ENCODE measurements around the gene PNN. TPM values are rescaled to one million over a fixed set of nuclear protein-coding genes. Genes with fewer than 3 reads are reported as not detected.

PNN gene
- total RNA-seq, 5 donors from 2014 or later (not counting 1 experiment from before 2014, with no cell fraction given), result 80.2 to 136 (median 94.4) TPM

DNA sequence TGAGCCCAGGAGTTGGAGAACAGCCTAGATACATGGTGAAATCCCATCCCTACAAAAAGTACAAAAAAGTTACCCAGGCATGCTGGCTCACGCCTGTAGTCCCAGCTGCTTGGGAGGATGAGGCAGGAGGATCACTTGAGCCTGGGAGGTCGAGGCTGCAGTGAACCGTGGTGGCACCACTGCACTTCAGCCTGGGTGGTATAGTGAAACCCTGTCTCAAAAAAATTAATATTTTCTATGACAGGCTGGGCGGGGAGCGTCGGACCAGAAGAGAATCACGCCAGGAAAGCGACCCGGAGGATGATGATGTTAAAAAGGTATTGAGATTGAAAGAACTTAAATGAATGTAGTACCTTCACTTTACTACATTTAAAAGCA lies 2.1 kb downstream of the PNN start:
- no peak overlapping the region for H3K27ac ChIP-seq (ENCODE audit: low read length)
- no peaks in the 10 kb centered on the region for H3K9me3 Mint-ChIP-seq
- peaks cover 37 to 43% (median 42%) of the 10 kb centered on the region in 3 donors for H3K4me1 Mint-ChIP-seq
- 82% methylated on average over 2 of the region's 9 CpGs for WGBS (ENCODE audit: insufficient coverage)
- no peak for DNase-seq
- ChIA-PET CTCF (no interaction called here), POLR2A (interaction anchor here in 1 of 2 donors (0.7 kb wide), 1 partner anchor 16 kb away, joined by 3 read pairs; no protein-coding TSS in a partner anchor)
- no peaks in the 10 kb centered on the region for H3K9me3 ChIP-seq
- peaks cover 17 to 56% of the 10 kb centered on the region in 2 donors for H3K36me3 ChIP-seq (ENCODE audit: control insufficient read depth in 2 of 2, extremely low read depth in 1 of 2, insufficient read depth in 1 of 2, low read length in 1 of 2)
- H3K36me3 Mint-ChIP-seq, result peaks cover 29% of the 10 kb centered on the region
- no peaks in the 10 kb centered on the region for H3K27me3 ChIP-seq (replicated peaks in 1 of 2; ENCODE audit: control insufficient read depth in 2 of 2, extremely low read depth in 1 of 2, insufficient read depth in 2 of 2, low read length in 1 of 2)
- no peak overlapping the region for H3K4me3 ChIP-seq (ENCODE audit: control insufficient read depth in 1 of 2, extremely low read depth in 1 of 2, low read length in 1 of 2)
- peak overlapping the region; percentile 31 to 39 for H3K27ac Mint-ChIP-seq
- no peaks in the 10 kb centered on the region for H3K27me3 Mint-ChIP-seq
- ATAC-seq (replicated peaks in 1 of 4), result no peak
- peaks cover 21 to 37% of the 10 kb centered on the region in 2 experiments for H3K4me1 ChIP-seq (ENCODE audit: control insufficient read depth in 1 of 2, extremely low read depth in 1 of 2, insufficient read depth in 2 of 2, low read length in 2 of 2)
- H3K4me3 Mint-ChIP-seq, result peak overlapping the region; percentile 47 to 100 (median 51)

DNA sequence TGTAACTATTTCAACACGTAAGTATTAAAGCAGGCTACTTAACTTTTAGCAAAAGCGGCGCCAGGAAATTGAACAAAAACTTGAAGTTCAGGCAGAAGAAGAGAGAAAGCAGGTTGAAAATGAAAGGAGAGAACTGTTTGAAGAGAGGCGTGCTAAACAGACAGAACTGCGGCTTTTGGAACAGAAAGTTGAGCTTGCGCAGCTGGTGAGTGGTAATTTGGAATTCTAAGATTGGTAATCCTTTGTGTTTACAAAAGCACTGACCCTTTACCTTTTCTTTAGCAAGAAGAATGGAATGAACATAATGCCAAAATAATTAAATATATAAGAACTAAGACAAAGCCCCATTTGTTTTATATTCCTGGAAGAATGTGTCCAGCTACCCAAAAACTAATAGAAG lies 4.0 kb downstream of the PNN start:
- ChIA-PET CTCF (interaction anchor here (0.6 to 0.7 kb wide), 2 partner anchors 55 to 127 kb away, joined by 3 read pairs; no protein-coding TSS in a partner anchor), POLR2A (interaction anchor here (0.6 to 1.4 kb wide), 4 partner anchors 9 to 76 kb away, joined by 3 to 8 read pairs (median 4); partner anchors contain the start of genes TRAPPC6B (in 2 of the 2) and SEC23A (in 1 of the 2))
- H3K36me3 Mint-ChIP-seq, result peaks cover 37% of the 10 kb centered on the region
- peaks cover 24 to 35% of the 10 kb centered on the region in 2 experiments for H3K4me1 ChIP-seq (ENCODE audit: control insufficient read depth in 1 of 2, extremely low read depth in 1 of 2, insufficient read depth in 2 of 2, low read length in 2 of 2)
- no peak overlapping the region for H3K4me3 ChIP-seq (ENCODE audit: control insufficient read depth in 1 of 2, extremely low read depth in 1 of 2, low read length in 1 of 2)
- no peaks in the 10 kb centered on the region for H3K27me3 Mint-ChIP-seq
- H3K4me3 Mint-ChIP-seq, result peak overlapping the region in 1 of 3 donors; percentile 16
- WGBS (ENCODE audit: insufficient coverage), result 100% methylated on average over 2 of the region's 6 CpGs
- no peaks in the 10 kb centered on the region for H3K9me3 ChIP-seq
- no peak for ATAC-seq (replicated peaks in 1 of 4)
- no peaks in the 10 kb centered on the region for H3K9me3 Mint-ChIP-seq
- no peak for DNase-seq
- no peaks in the 10 kb centered on the region for H3K27me3 ChIP-seq (replicated peaks in 1 of 2; ENCODE audit: control insufficient read depth in 2 of 2, extremely low read depth in 1 of 2, insufficient read depth in 2 of 2, low read length in 1 of 2)
- H3K36me3 ChIP-seq (ENCODE audit: control insufficient read depth in 2 of 2, extremely low read depth in 1 of 2, insufficient read depth in 1 of 2, low read length in 1 of 2), result peaks cover 17 to 66% of the 10 kb centered on the region in 2 donors
- H3K27ac Mint-ChIP-seq, result peak overlapping the region; percentile 5 to 61
- H3K4me1 Mint-ChIP-seq, result peaks cover 37 to 44% (median 41%) of the 10 kb centered on the region in 3 donors
- H3K27ac ChIP-seq (ENCODE audit: low read length), result no peak overlapping the region

DNA sequence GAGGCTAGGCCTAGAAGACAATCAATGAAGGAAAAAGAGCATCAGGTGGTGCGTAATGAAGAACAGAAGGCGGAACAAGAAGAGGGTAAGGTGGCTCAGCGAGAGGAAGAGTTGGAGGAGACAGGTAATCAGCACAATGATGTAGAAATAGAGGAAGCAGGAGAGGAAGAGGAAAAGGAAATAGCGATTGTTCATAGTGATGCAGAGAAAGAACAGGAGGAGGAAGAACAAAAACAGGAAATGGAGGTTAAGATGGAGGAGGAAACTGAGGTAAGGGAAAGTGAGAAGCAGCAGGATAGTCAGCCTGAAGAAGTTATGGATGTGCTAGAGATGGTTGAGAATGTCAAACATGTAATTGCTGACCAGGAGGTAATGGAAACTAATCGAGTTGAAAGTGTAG lies 5.5 kb downstream of the PNN start:
- WGBS (ENCODE audit: insufficient coverage), result 84% methylated on average over 4 of the region's 5 CpGs

DNA sequence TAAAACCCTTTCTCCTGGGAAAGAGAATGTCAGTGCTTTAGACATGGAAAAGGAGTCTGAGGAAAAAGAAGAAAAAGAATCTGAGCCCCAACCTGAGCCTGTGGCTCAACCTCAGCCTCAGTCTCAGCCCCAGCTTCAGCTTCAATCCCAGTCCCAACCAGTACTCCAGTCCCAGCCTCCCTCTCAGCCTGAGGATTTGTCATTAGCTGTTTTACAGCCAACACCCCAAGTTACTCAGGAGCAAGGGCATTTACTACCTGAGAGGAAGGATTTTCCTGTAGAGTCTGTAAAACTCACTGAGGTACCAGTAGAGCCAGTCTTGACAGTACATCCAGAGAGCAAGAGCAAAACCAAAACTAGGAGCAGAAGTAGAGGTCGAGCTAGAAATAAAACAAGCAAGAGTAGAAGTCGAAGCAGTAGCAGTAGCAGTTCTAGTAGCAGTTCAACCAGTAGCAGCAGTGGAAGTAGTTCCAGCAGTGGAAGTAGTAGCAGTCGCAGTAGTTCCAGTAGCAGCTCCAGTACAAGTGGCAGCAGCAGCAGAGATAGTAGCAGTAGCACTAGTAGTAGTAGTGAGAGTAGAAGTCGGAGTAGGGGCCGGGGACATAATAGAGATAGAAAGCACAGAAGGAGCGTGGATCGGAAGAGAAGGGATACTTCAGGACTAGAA lies 6.1 kb downstream of the PNN start:
- peaks cover 17 to 77% of the 10 kb centered on the region in 2 donors for H3K36me3 ChIP-seq (ENCODE audit: control insufficient read depth in 2 of 2, extremely low read depth in 1 of 2, insufficient read depth in 1 of 2, low read length in 1 of 2)

More for the DNA sequence above, 5.5 kb downstream of the PNN start:
- no peak overlapping the region for H3K27ac Mint-ChIP-seq
- H3K27me3 Mint-ChIP-seq, result no peaks in the 10 kb centered on the region
- no peak overlapping the region for H3K27ac ChIP-seq (ENCODE audit: low read length)
- DNase-seq (no peak), ATAC-seq (replicated peaks in 1 of 4) (no peak)
- H3K4me1 ChIP-seq (ENCODE audit: control insufficient read depth in 1 of 2, extremely low read depth in 1 of 2, insufficient read depth in 2 of 2, low read length in 2 of 2), result peaks cover 24 to 27% of the 10 kb centered on the region in 2 experiments
- H3K9me3 ChIP-seq, result no peaks in the 10 kb centered on the region
- no peak overlapping the region for H3K4me3 ChIP-seq (ENCODE audit: control insufficient read depth in 1 of 2, extremely low read depth in 1 of 2, low read length in 1 of 2)
- POLR2A ChIA-PET, result interaction anchor here (0.6 to 1.2 kb wide), 4 partner anchors 10 to 196 kb away, joined by 3 to 8 read pairs (median 5); partner anchors contain the start of gene TRAPPC6B (in 1 of the 2)
- peaks cover 25 to 34% (median 29%) of the 10 kb centered on the region in 3 donors for H3K4me1 Mint-ChIP-seq
- no peaks in the 10 kb centered on the region for H3K9me3 Mint-ChIP-seq
- CTCF ChIA-PET, result interaction anchor here in 1 of 2 donors (0.6 kb wide), 1 partner anchor 1360 kb away, joined by 8 read pairs; no protein-coding TSS in a partner anchor
- no peak overlapping the region for H3K4me3 Mint-ChIP-seq
- H3K27me3 ChIP-seq (replicated peaks in 1 of 2; ENCODE audit: control insufficient read depth in 2 of 2, extremely low read depth in 1 of 2, insufficient read depth in 2 of 2, low read length in 1 of 2), result no peaks in the 10 kb centered on the region
- H3K36me3 ChIP-seq (ENCODE audit: control insufficient read depth in 2 of 2, extremely low read depth in 1 of 2, insufficient read depth in 1 of 2, low read length in 1 of 2), result peaks cover 17 to 77% of the 10 kb centered on the region in 2 donors
- peaks cover 44% of the 10 kb centered on the region for H3K36me3 Mint-ChIP-seq

DNA sequence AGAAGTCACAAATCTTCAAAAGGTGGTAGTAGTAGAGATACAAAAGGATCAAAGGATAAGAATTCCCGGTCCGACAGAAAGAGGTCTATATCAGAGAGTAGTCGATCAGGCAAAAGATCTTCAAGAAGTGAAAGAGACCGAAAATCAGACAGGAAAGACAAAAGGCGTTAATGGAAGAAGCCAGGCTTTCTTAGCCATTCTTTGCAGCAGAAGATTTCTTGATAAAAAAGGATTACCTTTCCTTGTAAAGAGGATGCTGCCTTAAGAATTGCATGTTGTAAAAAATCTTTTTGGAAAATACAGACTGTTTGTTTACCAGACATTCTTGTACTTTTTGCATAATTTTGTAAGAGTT lies 6.6 kb downstream of the PNN start:
- H3K27ac Mint-ChIP-seq, result no peak overlapping the region

More for the DNA sequence above, 6.1 kb downstream of the PNN start:
- POLR2A ChIA-PET, result interaction anchor here (0.6 to 1.2 kb wide), 4 partner anchors 10 to 195 kb away, joined by 3 to 8 read pairs (median 5); partner anchors contain the start of gene TRAPPC6B (in 1 of the 2)
- H3K9me3 ChIP-seq, result no peaks in the 10 kb centered on the region
- 98% methylated on average over 7 of the region's 7 CpGs for WGBS (ENCODE audit: insufficient coverage)
- H3K4me1 ChIP-seq (ENCODE audit: control insufficient read depth in 1 of 2, extremely low read depth in 1 of 2, insufficient read depth in 2 of 2, low read length in 2 of 2), result peaks cover 18 to 22% of the 10 kb centered on the region in 2 experiments
- Mint-ChIP-seq H3K9me3 (no peaks in the 10 kb centered on the region), H3K4me1 (peaks cover 19 to 28% (median 23%) of the 10 kb centered on the region in 3 donors), H3K27me3 (no peaks in the 10 kb centered on the region), H3K27ac (no peak overlapping the region), H3K4me3 (no peak overlapping the region), H3K36me3 (peaks cover 40% of the 10 kb centered on the region)
- CTCF ChIA-PET, result interaction anchor here in 1 of 2 donors (0.6 kb wide), 1 partner anchor 1359 kb away, joined by 8 read pairs; no protein-coding TSS in a partner anchor
- ATAC-seq (replicated peaks in 1 of 4) (no peak), DNase-seq (no peak)
- H3K4me3 ChIP-seq (ENCODE audit: control insufficient read depth in 1 of 2, extremely low read depth in 1 of 2, low read length in 1 of 2), result no peak overlapping the region
- peak overlapping the region; percentile 21 for H3K27ac ChIP-seq (ENCODE audit: low read length)
- no peaks in the 10 kb centered on the region for H3K27me3 ChIP-seq (replicated peaks in 1 of 2; ENCODE audit: control insufficient read depth in 2 of 2, extremely low read depth in 1 of 2, insufficient read depth in 2 of 2, low read length in 1 of 2)

More for the DNA sequence above, 6.6 kb downstream of the PNN start:
- POLR2A ChIA-PET, result interaction anchor here in 1 of 2 donors (0.5 to 1.2 kb wide), 2 partner anchors 12 to 83 kb away, joined by 4 to 5 read pairs; partner anchors contain the start of gene TRAPPC6B
- Histone ChIP-seq H3K36me3 (ENCODE audit: control insufficient read depth in 2 of 2, extremely low read depth in 1 of 2, insufficient read depth in 1 of 2, low read length in 1 of 2) (peaks cover 17 to 73% of the 10 kb centered on the region in 2 donors), H3K27me3 (replicated peaks in 1 of 2; ENCODE audit: control insufficient read depth in 2 of 2, extremely low read depth in 1 of 2, insufficient read depth in 2 of 2, low read length in 1 of 2) (no peaks in the 10 kb centered on the region), H3K9me3 (no peaks in the 10 kb centered on the region), H3K4me3 (ENCODE audit: control insufficient read depth in 1 of 2, extremely low read depth in 1 of 2, low read length in 1 of 2) (no peak overlapping the region), H3K4me1 (ENCODE audit: control insufficient read depth in 1 of 2, extremely low read depth in 1 of 2, insufficient read depth in 2 of 2, low read length in 2 of 2) (peaks cover 14 to 18% of the 10 kb centered on the region in 2 experiments), H3K27ac (ENCODE audit: low read length) (no peak overlapping the region)
- Mint-ChIP-seq H3K36me3 (peaks cover 38% of the 10 kb centered on the region), H3K4me3 (no peak overlapping the region), H3K9me3 (no peaks in the 10 kb centered on the region), H3K27me3 (no peaks in the 10 kb centered on the region), H3K4me1 (peaks cover 16 to 25% (median 19%) of the 10 kb centered on the region in 3 donors)
- WGBS (ENCODE audit: insufficient coverage), result 93% methylated on average over 5 of the region's 5 CpGs
- CTCF ChIA-PET, result no interaction called here
- ATAC-seq (replicated peaks in 1 of 4), result no peak
- no peak for DNase-seq

Measured in T-cell (primary cell).